NB4 (cell line): Measurements from ENCODE around the gene MACROD2.

ENCODE experiments used
- DNase-seq: peaks from one replicate; pipeline ENCODE4 v3.0.0; 2010; ENCODE audit warnings: low read depth
- H3K4me3 ChIP-seq: one replicate; pipeline ENCODE4 v1.5.1; 2011; ENCODE audit warnings: mild to moderate bottlenecking, low read depth, low read length, moderate library complexity
- CTCF ChIP-seq: IDR thresholded peaks from one replicate; pipeline ENCODE4 v1.5.1; 2012; ENCODE audit warnings: low read depth, low read length
- MYC ChIP-seq: IDR thresholded peaks from 2 replicates; pipeline ENCODE4 v1.6.1; 2011; ENCODE audit warnings: low read depth, low read length
- POLR2A ChIP-seq: IDR thresholded peaks from 2 replicates; pipeline ENCODE4 v1.6.1; 2011; ENCODE audit warnings: mild to moderate bottlenecking; ENCODE audit not compliant: insufficient read length; ENCODE audit errors: extremely low read depth
- TF ChIP-seq, protein P1 (sequence below): IDR thresholded peaks from 2 replicates; pipeline ENCODE4 v1.6.1; 2011; ENCODE audit warnings: low read depth, low read length

Gene MACROD2

GRCh38 chr20:14550655-14551054 lies 555.3 kb downstream of the MACROD2 start:
- TF ChIP-seq CTCF = no peak
- no peak for TF ChIP-seq MYC
- TF ChIP-seq, protein P1, sequence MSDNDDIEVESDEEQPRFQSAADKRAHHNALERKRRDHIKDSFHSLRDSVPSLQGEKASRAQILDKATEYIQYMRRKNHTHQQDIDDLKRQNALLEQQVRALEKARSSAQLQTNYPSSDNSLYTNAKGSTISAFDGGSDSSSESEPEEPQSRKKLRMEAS = no peak
- TF ChIP-seq POLR2A = no peak
- H3K4me3 ChIP-seq = no peak overlapping the region
- DNase-seq = no peak

GRCh38 chr20:14553774-14554534 lies 558.6 kb downstream of the MACROD2 start:
- TF ChIP-seq CTCF (no peak), POLR2A (no peak)
- DNase-seq = no peak

DNA sequence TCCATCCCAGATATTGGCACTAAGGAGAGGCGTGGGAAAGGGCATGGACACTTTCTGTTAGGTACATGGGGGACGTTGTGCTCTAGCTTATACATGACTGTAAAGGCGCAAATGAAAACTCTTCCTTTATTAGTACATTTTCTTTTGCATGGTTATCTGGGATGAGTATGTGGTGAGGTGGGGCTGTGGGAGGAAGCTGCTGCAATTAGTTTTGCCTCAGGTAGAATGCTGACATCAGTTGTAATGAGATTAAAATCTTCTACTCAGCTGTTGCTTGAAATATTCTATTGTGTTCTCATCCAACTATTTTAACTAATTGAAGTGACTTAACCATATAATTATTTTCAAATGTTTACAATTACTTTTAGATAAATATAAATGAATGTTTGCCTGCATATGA lies 560.4 kb downstream of the MACROD2 start:
- TF ChIP-seq, protein P1 = no peak
- TF ChIP-seq MYC = no peak
- TF ChIP-seq POLR2A = no peak
- no peak for TF ChIP-seq CTCF
- no peak for DNase-seq
- H3K4me3 ChIP-seq = no peak overlapping the region

More at GRCh38 chr20:14553774-14554534, 558.6 kb downstream of the MACROD2 start:
- no peak overlapping the region for H3K4me3 ChIP-seq

DNA sequence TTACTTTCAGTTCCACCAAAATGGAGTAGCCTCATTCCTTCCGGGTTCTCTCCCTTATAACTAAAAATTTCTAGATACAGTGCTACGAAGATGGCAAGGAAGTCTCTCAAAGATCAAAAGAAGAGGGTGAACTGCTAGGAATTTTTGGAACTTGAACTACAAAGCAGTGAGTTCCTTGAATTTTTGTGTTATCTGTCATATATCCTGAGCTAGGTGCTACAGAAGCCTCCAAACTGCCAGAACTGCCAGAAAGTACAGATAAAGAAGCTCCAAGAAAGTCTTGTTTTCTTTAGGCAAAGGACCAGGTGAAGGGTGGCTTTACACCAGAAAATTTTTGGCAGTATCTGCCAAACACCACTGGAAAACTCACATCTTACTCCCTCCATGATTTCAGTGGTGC lies 560.9 kb downstream of the MACROD2 start:
- no peak overlapping the region for H3K4me3 ChIP-seq
- DNase-seq = no peak
- TF ChIP-seq POLR2A (no peak), MYC (no peak), CTCF (no peak)
- TF ChIP-seq, protein P1 = no peak

DNA sequence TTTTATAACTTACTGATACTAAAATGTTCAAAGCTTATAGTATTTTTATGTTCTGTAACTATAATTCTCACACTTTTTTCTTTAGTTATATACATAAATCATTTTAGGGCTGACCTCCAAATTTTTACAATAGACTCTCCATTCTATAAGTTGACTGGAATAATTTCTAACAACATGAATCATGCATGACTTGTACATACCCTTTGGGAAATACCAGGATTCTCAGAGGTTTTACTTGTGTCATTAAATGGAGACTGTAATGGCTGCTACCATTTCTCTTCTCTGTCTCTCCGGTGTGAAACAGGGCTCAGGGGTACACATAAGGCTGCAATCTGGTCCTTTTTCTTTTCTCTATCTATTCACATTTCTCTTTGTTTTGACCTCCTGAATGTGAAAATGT lies 564.3 kb downstream of the MACROD2 start:
- TF ChIP-seq CTCF (no peak), POLR2A (no peak), MYC (no peak)
- TF ChIP-seq, protein P1 = no peak
- no peak for DNase-seq
- no peak overlapping the region for H3K4me3 ChIP-seq

GRCh38 chr20:14561741-14562221 lies 566.5 kb downstream of the MACROD2 start:
- no peak overlapping the region for H3K4me3 ChIP-seq
- no peak for DNase-seq
- TF ChIP-seq, protein P1 = no peak
- no peak for TF ChIP-seq MYC
